ENCODE results near the gene ADSL.

GRCh38 chr22:40310081-40310767 lies 36.1 kb upstream of the ADSL start:
- no peak for TF ChIP-seq CTCF (IDR thresholded peaks at IDR 0.05)
- no peak for TF ChIP-seq POLR2A (IDR thresholded peaks at IDR 0.05)
